SK-N-SH (cell line): ENCODE data around the gene CSRP1. TPM values are rescaled to one million over a fixed set of nuclear protein-coding genes. Genes with fewer than 3 reads are reported as not detected.

Experiments
- CTCF ChIA-PET: fragments of 300-600, 350-600 bp; formaldehyde crosslinking; extraction: SDS; loops from one replicate; lab custom pipeline; 2021; lab: Yijun Ruan, JAX
- POLR2A ChIA-PET: fragments of 350-600 bp; sonication (Branson Sonifier 250); formaldehyde crosslinking; extraction: SDS; loops from one replicate; lab custom pipeline; 2020; ENCODE audit warnings: antibody characterized with exemption, inconsistent platforms; lab: Yijun Ruan, JAX
- DNase-seq: peaks from one replicate; pipeline ENCODE4 v3.0.0; 2012
- H2AFZ ChIP-seq: fragments of 200-600 bp; sonication (generic); 2 replicates; pipeline ENCODE4 v1.8.1; 2016; ENCODE audit warnings: antibody characterized with exemption, mild to moderate bottlenecking, low read depth
- H3F3A ChIP-seq: fragments of 200-600 bp; sonication (generic); replicated peaks from 2 replicates; pipeline ENCODE3; 2016; ENCODE audit warnings: antibody characterized with exemption, mild to moderate bottlenecking; ENCODE audit not compliant: insufficient read depth
- H3K27ac ChIP-seq, 2 experiments: fragments of 200-500 bp in 1 of 2; fragments of 200-600 bp in 1 of 2; sonication (Bioruptor generic) in 1 of 2; sonication (generic), shearing (Covaris generic) in 1 of 2; 2 replicates each; pipeline versions ENCODE4 v1.5.1 to v1.6.1; 2014 to 2016; ENCODE audit warnings: low read depth in 2 of 2, inconsistent platforms in 1 of 2, low read length in 1 of 2, mild to moderate bottlenecking in 1 of 2, mixed read lengths in 1 of 2
- H3K27me3 ChIP-seq: fragments of 200-600 bp; sonication (generic), shearing (Covaris generic); 2 replicates; pipeline ENCODE4 v1.6.1; 2016; ENCODE audit warnings: mixed run types; ENCODE audit not compliant: insufficient read depth
- H3K36me3 ChIP-seq, 2 experiments: fragments of 200-500 bp in 1 of 2; fragments of 200-600 bp in 1 of 2; sonication (Bioruptor generic) in 1 of 2; sonication (generic) in 1 of 2; replicated peaks in 1 of 2; 2 replicates each; pipeline versions ENCODE3 to v1.5.1; 2014 to 2016; ENCODE audit warnings: low read length in 1 of 2, mild to moderate bottlenecking in 1 of 2; ENCODE audit not compliant: insufficient read depth in 2 of 2, control insufficient read depth in 1 of 2
- H3K4me1 ChIP-seq, 2 experiments: fragments of 200-500 bp in 1 of 2; fragments of 200-600 bp in 1 of 2; sonication (Bioruptor generic) in 1 of 2; sonication (generic), shearing (Covaris generic) in 1 of 2; 2 replicates each; pipeline versions ENCODE4 v1.5.1 to v1.6.1; 2014 to 2016; ENCODE audit warnings: low read depth in 1 of 2, low read length in 1 of 2, mixed run types in 1 of 2; ENCODE audit not compliant: insufficient read depth in 2 of 2, control insufficient read depth in 1 of 2
- H3K4me2 ChIP-seq: fragments of 200-600 bp; sonication (generic), shearing (Covaris generic); 2 replicates; pipeline ENCODE4 v1.6.1; 2017; ENCODE audit warnings: mixed run types
- H3K4me3 ChIP-seq, 2 experiments: fragments of 200-500 bp in 1 of 2; fragments of 200-600 bp in 1 of 2; sonication (Bioruptor generic) in 1 of 2; sonication (generic), shearing (Covaris generic) in 1 of 2; 2 replicates each; pipeline versions ENCODE4 v1.5.1 to v1.8.1; 2014 to 2016; ENCODE audit warnings: low read depth in 2 of 2, inconsistent platforms in 1 of 2, low read length in 1 of 2, mild to moderate bottlenecking in 1 of 2, mixed read lengths in 1 of 2, moderate library complexity in 1 of 2
- H3K79me2 ChIP-seq: fragments of 200-600 bp; sonication (generic); 2 replicates; pipeline ENCODE4 v1.8.1; 2017; ENCODE audit warnings: mild to moderate bottlenecking; ENCODE audit not compliant: insufficient read depth
- H3K9ac ChIP-seq: fragments of 200-600 bp; sonication (generic); 2 replicates; pipeline ENCODE4 v1.6.1; 2017; ENCODE audit warnings: mixed run types
- H3K9me2 ChIP-seq: fragments of 200-600 bp; sonication (generic); 2 replicates; pipeline ENCODE4 v1.6.1; 2017; ENCODE audit warnings: mixed run types
- H3K9me3 ChIP-seq: fragments of 200-600 bp; sonication (generic); 2 replicates; pipeline ENCODE4 v1.6.1; 2017; ENCODE audit warnings: mixed run types, mild to moderate bottlenecking, moderate library complexity
- H4K20me1 ChIP-seq: fragments of 200-600 bp; sonication (generic); 2 replicates; pipeline ENCODE4 v1.6.1; 2017; ENCODE audit warnings: mild to moderate bottlenecking, mixed run types; ENCODE audit not compliant: insufficient read depth
- CHD2 ChIP-seq: fragments of 150-350 bp; IDR thresholded peaks from 2 replicates; pipeline ENCODE4 v1.6.1; 2018; ENCODE audit warnings: low read length; ENCODE audit not compliant: partially characterized antibody
- ELF1 ChIP-seq: IDR thresholded peaks from 2 replicates; pipeline ENCODE4 v1.4.0; 2012
- EP300 ChIP-seq, 2 experiments: IDR thresholded peaks; 2 replicates each; pipeline versions ENCODE4 v1.4.0 to v1.6.1; 2012; ENCODE audit warnings: borderline replicate concordance in 1 of 2, low read depth in 1 of 2, low read length in 1 of 2
- FOSL2 ChIP-seq: IDR thresholded peaks from 2 replicates; pipeline ENCODE4 v1.4.0; 2012; ENCODE audit warnings: low read depth, mild to moderate bottlenecking, moderate library complexity, borderline replicate concordance
- FOXJ3 ChIP-seq: sonication (generic); formaldehyde crosslinking; IDR thresholded peaks from 2 replicates; pipeline ENCODE4 v1.5.1; 2020; ENCODE audit warnings: mild to moderate bottlenecking, missing genetic modification reagents
- FOXM1 ChIP-seq: IDR thresholded peaks from 2 replicates; pipeline ENCODE4 v1.4.0; 2012; ENCODE audit warnings: low read depth, mild to moderate bottlenecking
- GATA2 ChIP-seq: sonication (generic); formaldehyde crosslinking; IDR thresholded peaks from 2 replicates; pipeline ENCODE4 v1.5.0; 2020; ENCODE audit warnings: mild to moderate bottlenecking, missing genetic modification reagents
- JUND ChIP-seq: IDR thresholded peaks from 2 replicates; pipeline ENCODE4 v1.4.0; 2012
- MEF2A ChIP-seq: IDR thresholded peaks from 2 replicates; pipeline ENCODE4 v1.4.0; 2012; ENCODE audit warnings: low read depth, borderline replicate concordance
- MXI1 ChIP-seq: IDR thresholded peaks from 2 replicates; pipeline ENCODE4 v1.6.1; 2012; ENCODE audit warnings: mild to moderate bottlenecking, low read depth, low read length, improper control_type of control experiment
- NRF1 ChIP-seq: IDR thresholded peaks from 2 replicates; pipeline ENCODE4 v1.6.1; 2012; ENCODE audit warnings: low read depth, mild to moderate bottlenecking, low read length
- POLR2AphosphoS5 ChIP-seq: IDR thresholded peaks from 2 replicates; pipeline ENCODE4 v1.6.1; 2012; ENCODE audit warnings: low read depth, low read length
- RCOR1 ChIP-seq: fragments of 150-350 bp; IDR thresholded peaks from 2 replicates; pipeline ENCODE4 v1.6.1; 2017; ENCODE audit warnings: antibody characterized with exemption, low read length
- SIN3A ChIP-seq: IDR thresholded peaks from 2 replicates; pipeline ENCODE4 v1.6.1; 2012; ENCODE audit warnings: low read depth, mild to moderate bottlenecking, low read length, moderate library complexity, borderline replicate concordance
- TCF12 ChIP-seq: IDR thresholded peaks from 2 replicates; pipeline ENCODE4 v1.4.0; 2012
- TEAD4 ChIP-seq: IDR thresholded peaks from 2 replicates; pipeline ENCODE4 v1.4.0; 2012; ENCODE audit warnings: mild to moderate bottlenecking, borderline replicate concordance; ENCODE audit not compliant: insufficient read depth
- WGBS: methylation state at CpG from one replicate; pipeline ENCODE4 v1.1.6; 2017; ENCODE audit warnings: low lambda C conversion rate; 5-methylcytosine and 5-hydroxymethylcytosine counted together
- polyA plus RNA-seq, 3 experiments: library from polyadenylated mRNA; depleted of rRNA; stranded (reverse); fragments of >200 nt; gene quantifications; 2 replicates each; pipeline ENCODE4 v1.2.3, GENCODE V29; 2012
- TF ChIP-seq, protein P1 (sequence below): IDR thresholded peaks from 2 replicates; pipeline ENCODE4 v1.4.0; 2012; ENCODE audit warnings: low read depth
- TF ChIP-seq, protein P2 (sequence below): fragments of 150-350 bp; IDR thresholded peaks from 2 replicates; pipeline ENCODE4 v1.6.1; 2017; ENCODE audit warnings: antibody characterized with exemption, low read length, low read depth, borderline replicate concordance
- TF ChIP-seq, protein P3 (sequence below): IDR thresholded peaks from 2 replicates; pipeline ENCODE4 v1.4.0; 2012; ENCODE audit warnings: low read depth, borderline replicate concordance
- TF ChIP-seq, protein P4 (sequence below): IDR thresholded peaks from 2 replicates; pipeline ENCODE4 v1.6.1; 2012; ENCODE audit warnings: mild to moderate bottlenecking, low read depth, low read length, moderate library complexity
- TF ChIP-seq, protein P5 (sequence below): IDR thresholded peaks from 2 replicates; pipeline ENCODE4; 2012

CSRP1 gene
- polyA plus RNA-seq, 1 of the 3 experiments (the other 2 are of a cell fraction): 373 TPM

DNA sequence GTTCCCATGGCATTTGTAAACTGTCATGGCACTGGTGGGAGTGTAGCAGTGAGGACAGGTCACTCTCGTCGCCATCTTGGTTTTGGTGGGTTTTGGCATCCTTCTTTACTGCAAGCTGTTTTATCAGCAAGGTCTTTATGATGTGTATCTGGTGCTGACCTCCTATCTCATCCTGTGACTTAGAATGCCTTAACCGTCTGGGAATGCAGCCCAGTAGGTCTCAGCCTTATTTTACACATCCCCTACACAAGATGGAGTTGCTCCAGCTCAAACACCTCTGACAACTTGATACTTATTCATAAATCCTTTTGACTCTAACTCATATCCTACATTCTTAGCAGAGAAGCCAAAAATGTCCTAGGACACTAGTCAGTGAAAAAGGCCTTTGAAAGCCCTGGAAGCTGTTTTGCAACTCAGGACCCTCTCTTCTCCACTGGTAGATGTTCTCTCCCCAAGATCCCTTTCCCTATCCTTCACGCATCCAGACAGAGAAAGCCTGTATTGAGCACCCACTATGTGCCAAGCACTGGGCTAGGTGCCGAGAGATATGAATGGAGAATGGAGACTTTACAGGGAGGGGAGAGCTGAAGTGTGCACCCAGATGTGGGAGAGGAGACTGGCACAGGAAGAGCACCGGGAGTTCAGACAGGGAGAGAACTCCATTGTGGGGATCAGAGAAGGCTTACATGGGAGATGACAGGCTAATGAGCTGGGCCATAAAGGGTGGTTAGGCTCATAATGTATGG, 6.7 kb upstream of the CSRP1 start (continued):
- TF ChIP-seq MEF2A (no peak), JUND (no peak)
- TF ChIP-seq, protein P1, sequence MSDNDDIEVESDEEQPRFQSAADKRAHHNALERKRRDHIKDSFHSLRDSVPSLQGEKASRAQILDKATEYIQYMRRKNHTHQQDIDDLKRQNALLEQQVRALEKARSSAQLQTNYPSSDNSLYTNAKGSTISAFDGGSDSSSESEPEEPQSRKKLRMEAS: no peak
- TF ChIP-seq, all 33 proteins: peak for 0

DNA sequence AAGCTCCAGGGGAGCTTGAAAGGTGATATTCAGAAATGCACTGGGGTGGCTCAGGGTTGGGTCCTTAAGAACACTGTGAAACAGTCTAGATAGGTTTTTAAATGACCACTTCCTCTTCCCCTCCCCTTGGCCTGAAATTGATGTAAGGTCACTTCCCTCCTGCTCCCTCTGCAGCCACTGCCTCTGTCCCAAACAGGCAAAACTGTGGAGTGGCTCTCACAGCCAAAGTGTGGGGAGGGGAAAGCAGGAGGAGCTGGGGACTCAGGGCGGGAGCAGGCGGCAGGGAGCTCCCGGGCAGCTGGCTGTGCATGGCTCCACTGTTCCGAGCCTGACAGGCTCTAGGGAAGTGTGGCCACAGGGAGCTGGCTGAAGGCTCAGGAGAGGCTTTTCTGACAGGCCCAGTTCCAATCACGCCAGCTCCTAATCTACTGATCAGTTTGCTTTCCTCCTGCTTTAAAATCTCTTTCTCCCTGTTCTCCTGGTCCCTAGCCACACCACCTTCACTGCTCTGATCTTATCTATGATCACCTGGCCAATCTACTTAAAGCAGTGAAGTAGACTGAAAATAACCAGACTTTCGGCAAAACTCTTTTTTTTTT, 5.1 kb upstream of the CSRP1 start:
- Histone ChIP-seq H3K27me3 (no peaks in the 10 kb centered on the region), H3F3A (no peaks in the 10 kb centered on the region), H3K9ac (no peak overlapping the region), H3K79me2 (peaks cover 7% of the 10 kb centered on the region), H3K4me2 (no peak overlapping the region), H3K27ac (no peak overlapping the region), H3K9me2 (no peaks in the 10 kb centered on the region), H3K4me1 (peaks cover 14 to 15% of the 10 kb centered on the region in 2 experiments; a peak in 2 of 4 replicates), H2AFZ (no peak overlapping the region; the same call in 1 of the 2 replicates), H3K9me3 (no peaks in the 10 kb centered on the region), H4K20me1 (no peaks in the 10 kb centered on the region), H3K4me3 (no peak overlapping the region), H3K36me3 (no peaks in the 10 kb centered on the region)
- ChIA-PET POLR2A (no interaction called here), CTCF (interaction anchor here (0.6 to 31.9 kb wide), 52 partner anchors 9 to 419 kb away, joined by 3 to 860 read pairs (median 7); partner anchors contain the start of genes IPO9, NAV1 and PHLDA3)
- peak; percentile 44 for DNase-seq
- WGBS: 90% methylated on average over 4 of the region's 6 CpGs
- TF ChIP-seq, protein P2, sequence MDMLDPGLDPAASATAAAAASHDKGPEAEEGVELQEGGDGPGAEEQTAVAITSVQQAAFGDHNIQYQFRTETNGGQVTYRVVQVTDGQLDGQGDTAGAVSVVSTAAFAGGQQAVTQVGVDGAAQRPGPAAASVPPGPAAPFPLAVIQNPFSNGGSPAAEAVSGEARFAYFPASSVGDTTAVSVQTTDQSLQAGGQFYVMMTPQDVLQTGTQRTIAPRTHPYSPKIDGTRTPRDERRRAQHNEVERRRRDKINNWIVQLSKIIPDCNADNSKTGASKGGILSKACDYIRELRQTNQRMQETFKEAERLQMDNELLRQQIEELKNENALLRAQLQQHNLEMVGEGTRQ: no peak
- TF ChIP-seq POLR2AphosphoS5 (no peak), FOXM1 (no peak), CHD2 (no peak), MXI1 (no peak), EP300 (IDR thresholded peaks at IDR 0.05; ENCODE audit: borderline replicate concordance in 1 of 2, low read depth in 1 of 2, low read length in 1 of 2) (no peak), NRF1 (no peak), RCOR1 (no peak), TEAD4 (no peak), MEF2A (no peak), TCF12 (no peak), GATA2 (no peak), FOSL2 (no peak), FOXJ3 (CRISPR knock-in tag) (no peak), ELF1 (no peak), SIN3A (no peak)
- TF ChIP-seq, protein P3, sequence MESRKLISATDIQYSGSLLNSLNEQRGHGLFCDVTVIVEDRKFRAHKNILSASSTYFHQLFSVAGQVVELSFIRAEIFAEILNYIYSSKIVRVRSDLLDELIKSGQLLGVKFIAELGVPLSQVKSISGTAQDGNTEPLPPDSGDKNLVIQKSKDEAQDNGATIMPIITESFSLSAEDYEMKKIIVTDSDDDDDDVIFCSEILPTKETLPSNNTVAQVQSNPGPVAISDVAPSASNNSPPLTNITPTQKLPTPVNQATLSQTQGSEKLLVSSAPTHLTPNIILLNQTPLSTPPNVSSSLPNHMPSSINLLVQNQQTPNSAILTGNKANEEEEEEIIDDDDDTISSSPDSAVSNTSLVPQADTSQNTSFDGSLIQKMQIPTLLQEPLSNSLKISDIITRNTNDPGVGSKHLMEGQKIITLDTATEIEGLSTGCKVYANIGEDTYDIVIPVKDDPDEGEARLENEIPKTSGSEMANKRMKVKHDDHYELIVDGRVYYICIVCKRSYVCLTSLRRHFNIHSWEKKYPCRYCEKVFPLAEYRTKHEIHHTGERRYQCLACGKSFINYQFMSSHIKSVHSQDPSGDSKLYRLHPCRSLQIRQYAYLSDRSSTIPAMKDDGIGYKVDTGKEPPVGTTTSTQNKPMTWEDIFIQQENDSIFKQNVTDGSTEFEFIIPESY: no peak
- TF ChIP-seq, protein P1: no peak
- TF ChIP-seq, protein P4, sequence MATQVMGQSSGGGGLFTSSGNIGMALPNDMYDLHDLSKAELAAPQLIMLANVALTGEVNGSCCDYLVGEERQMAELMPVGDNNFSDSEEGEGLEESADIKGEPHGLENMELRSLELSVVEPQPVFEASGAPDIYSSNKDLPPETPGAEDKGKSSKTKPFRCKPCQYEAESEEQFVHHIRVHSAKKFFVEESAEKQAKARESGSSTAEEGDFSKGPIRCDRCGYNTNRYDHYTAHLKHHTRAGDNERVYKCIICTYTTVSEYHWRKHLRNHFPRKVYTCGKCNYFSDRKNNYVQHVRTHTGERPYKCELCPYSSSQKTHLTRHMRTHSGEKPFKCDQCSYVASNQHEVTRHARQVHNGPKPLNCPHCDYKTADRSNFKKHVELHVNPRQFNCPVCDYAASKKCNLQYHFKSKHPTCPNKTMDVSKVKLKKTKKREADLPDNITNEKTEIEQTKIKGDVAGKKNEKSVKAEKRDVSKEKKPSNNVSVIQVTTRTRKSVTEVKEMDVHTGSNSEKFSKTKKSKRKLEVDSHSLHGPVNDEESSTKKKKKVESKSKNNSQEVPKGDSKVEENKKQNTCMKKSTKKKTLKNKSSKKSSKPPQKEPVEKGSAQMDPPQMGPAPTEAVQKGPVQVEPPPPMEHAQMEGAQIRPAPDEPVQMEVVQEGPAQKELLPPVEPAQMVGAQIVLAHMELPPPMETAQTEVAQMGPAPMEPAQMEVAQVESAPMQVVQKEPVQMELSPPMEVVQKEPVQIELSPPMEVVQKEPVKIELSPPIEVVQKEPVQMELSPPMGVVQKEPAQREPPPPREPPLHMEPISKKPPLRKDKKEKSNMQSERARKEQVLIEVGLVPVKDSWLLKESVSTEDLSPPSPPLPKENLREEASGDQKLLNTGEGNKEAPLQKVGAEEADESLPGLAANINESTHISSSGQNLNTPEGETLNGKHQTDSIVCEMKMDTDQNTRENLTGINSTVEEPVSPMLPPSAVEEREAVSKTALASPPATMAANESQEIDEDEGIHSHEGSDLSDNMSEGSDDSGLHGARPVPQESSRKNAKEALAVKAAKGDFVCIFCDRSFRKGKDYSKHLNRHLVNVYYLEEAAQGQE: no peak
- TF ChIP-seq, protein P5, sequence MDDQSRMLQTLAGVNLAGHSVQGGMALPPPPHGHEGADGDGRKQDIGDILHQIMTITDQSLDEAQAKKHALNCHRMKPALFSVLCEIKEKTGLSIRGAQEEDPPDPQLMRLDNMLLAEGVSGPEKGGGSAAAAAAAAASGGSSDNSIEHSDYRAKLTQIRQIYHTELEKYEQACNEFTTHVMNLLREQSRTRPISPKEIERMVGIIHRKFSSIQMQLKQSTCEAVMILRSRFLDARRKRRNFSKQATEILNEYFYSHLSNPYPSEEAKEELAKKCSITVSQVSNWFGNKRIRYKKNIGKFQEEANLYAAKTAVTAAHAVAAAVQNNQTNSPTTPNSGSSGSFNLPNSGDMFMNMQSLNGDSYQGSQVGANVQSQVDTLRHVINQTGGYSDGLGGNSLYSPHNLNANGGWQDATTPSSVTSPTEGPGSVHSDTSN: no peak
